CD8-positive, alpha-beta memory T cell (primary cell): Measurements from ENCODE around the gene TMEM215. TPM values are rescaled to one million over a fixed set of nuclear protein-coding genes. Genes with fewer than 3 reads are reported as not detected.
"Not testable (repeated sequence)": the region's sequence is repeated elsewhere in the genome, so short reads cannot be mapped to it uniquely, and the experiment has no call there.

Source experiments
- CTCF ChIA-PET: fragments of 350-600 bp; sonication (Branson Sonifier 250); formaldehyde crosslinking; loops from one replicate; lab custom pipeline; 2021; ENCODE audit warnings: antibody characterized with exemption; lab: Charles Lee
- POLR2A ChIA-PET: fragments of 350-600 bp; sonication (Branson Sonifier 250); formaldehyde crosslinking; loops from one replicate; lab custom pipeline; 2021; ENCODE audit warnings: antibody characterized with exemption; lab: Charles Lee
- DNase-seq, 5 donors: peaks; one replicate each; pipeline versions ENCODE4 v3.0.0 to v3.0.0-alpha.2; 2020 to 2022; ENCODE audit warnings: mixed read lengths in 1 of 5
- H3K27ac ChIP-seq: one replicate; pipeline ENCODE4 v1.7.0; 2013; ENCODE audit warnings: low read depth, mild to moderate bottlenecking, low read length, moderate library complexity
- H3K27me3 ChIP-seq: 2 replicates; pipeline ENCODE4 v1.7.0; 2013; ENCODE audit warnings: low read length, mild to moderate bottlenecking; ENCODE audit not compliant: insufficient read depth, poor library complexity, severe bottlenecking
- H3K36me3 ChIP-seq: 2 replicates; pipeline ENCODE4 v1.7.0; 2013; ENCODE audit warnings: mild to moderate bottlenecking, low read length, moderate library complexity; ENCODE audit not compliant: insufficient read depth
- H3K4me1 ChIP-seq: 2 replicates; pipeline ENCODE4 v1.7.0; 2013; ENCODE audit warnings: mild to moderate bottlenecking, low read length, moderate library complexity; ENCODE audit not compliant: insufficient read depth
- H3K4me3 ChIP-seq: 2 replicates; pipeline ENCODE4 v1.7.0; 2013; ENCODE audit warnings: mild to moderate bottlenecking, low read length
- H3K9me3 ChIP-seq: 2 replicates; pipeline ENCODE4 v1.7.0; 2013; ENCODE audit warnings: mild to moderate bottlenecking, low read length
- H3K27ac Mint-ChIP-seq, 8 donors: one replicate each; pipeline ENCODE4 v1.8.0; 2020 to 2021; ENCODE audit warnings: mixed read lengths in 8 of 8, mild to moderate bottlenecking in 6 of 8, inconsistent platforms in 3 of 8, moderate library complexity in 3 of 8
- H3K27me3 Mint-ChIP-seq, 2 donors: one replicate each; pipeline ENCODE4 v1.8.0; 2020 to 2021; ENCODE audit warnings: mixed read lengths in 2 of 2, mild to moderate bottlenecking in 1 of 2, moderate library complexity in 1 of 2
- H3K36me3 Mint-ChIP-seq, 3 donors: one replicate each; pipeline ENCODE4 v1.8.0; 2020 to 2021; ENCODE audit warnings: mixed read lengths in 3 of 3, inconsistent platforms in 1 of 3, mild to moderate bottlenecking in 1 of 3
- H3K4me1 Mint-ChIP-seq, 3 donors: one replicate each; pipeline ENCODE4 v1.8.0; 2020 to 2021; ENCODE audit warnings: mixed read lengths in 3 of 3, inconsistent platforms in 1 of 3, mild to moderate bottlenecking in 1 of 3
- H3K4me3 Mint-ChIP-seq, 7 donors: one replicate each; pipeline ENCODE4 v1.8.0; 2020 to 2021; ENCODE audit warnings: mixed read lengths in 7 of 7, mild to moderate bottlenecking in 6 of 7, moderate library complexity in 4 of 7, inconsistent platforms in 2 of 7
- H3K9me3 Mint-ChIP-seq, 5 donors: one replicate each; pipeline ENCODE4 v1.8.0; 2020 to 2022; ENCODE audit warnings: mixed read lengths in 5 of 5, mild to moderate bottlenecking in 3 of 5, moderate library complexity in 2 of 5, inconsistent platforms in 1 of 5
- polyA plus RNA-seq: library from polyadenylated mRNA; unstranded; fragments of 300-500 nt; fragmentation: Illumina TruSeq; gene quantifications from one replicate; pipeline ENCODE4 v1.2.3, GENCODE V29; 2021
- total RNA-seq, 2 experiments: library from RNA; stranded (reverse); gene quantifications; one replicate each; pipeline ENCODE4 v1.2.3, GENCODE V29; 2021

TMEM215 gene
- total and polyA plus RNA-seq, 3 experiments from 2014 or later: not detected

- H3K27ac ChIP-seq: no peak overlapping the region
- Mint-ChIP-seq H3K4me3 (no peak overlapping the region), H3K9me3 (peaks cover 0 to 4% (median 0%) of the 10 kb centered on the region in 5 donors), H3K27ac (no peak overlapping the region), H3K27me3 (peaks cover 0 to 9% of the 10 kb centered on the region in 2 donors), H3K4me1 (no peaks in the 10 kb centered on the region), H3K36me3 (no peaks in the 10 kb centered on the region)
- H3K36me3 ChIP-seq: no peaks in the 10 kb centered on the region
- POLR2A ChIA-PET: no interaction called here
- no peaks in the 10 kb centered on the region for H3K4me1 ChIP-seq
- no peak for DNase-seq
- H3K9me3 ChIP-seq: no peaks in the 10 kb centered on the region
- H3K27me3 ChIP-seq: no peaks in the 10 kb centered on the region
- CTCF ChIA-PET: no interaction called here
- no peak overlapping the region for H3K4me3 ChIP-seq
Measured at GRCh38 chr9:32764139-32764538, 19.2 kb upstream of the TMEM215 start.

DNA sequence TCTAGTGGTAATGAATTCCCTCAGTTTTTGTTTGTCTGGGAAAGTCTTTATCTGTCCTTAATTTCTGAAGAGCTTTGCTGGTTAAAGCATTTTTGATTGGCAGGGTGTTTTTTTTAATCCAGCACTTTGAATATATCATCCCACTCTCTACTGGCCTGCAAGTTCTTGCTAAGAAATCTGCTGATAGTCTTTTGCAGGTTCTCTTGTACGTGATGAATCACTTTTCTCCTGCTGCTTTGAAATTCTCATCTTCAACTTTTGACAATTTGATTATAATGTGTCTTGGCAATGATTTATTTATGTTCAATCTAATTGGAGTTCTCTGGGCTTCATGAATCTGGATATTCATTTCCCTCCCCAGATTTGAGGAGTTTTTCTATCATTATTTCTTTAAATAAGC, 8.1 kb upstream of the TMEM215 start:
- H3K27me3 Mint-ChIP-seq: peaks cover 10 to 26% of the 10 kb centered on the region in 2 donors
- no peak overlapping the region for H3K27ac Mint-ChIP-seq
- Histone ChIP-seq H3K36me3 (no peaks in the 10 kb centered on the region), H3K9me3 (no peaks in the 10 kb centered on the region), H3K4me3 (no peak overlapping the region), H3K27ac (no peak overlapping the region), H3K4me1 (no peaks in the 10 kb centered on the region), H3K27me3 (peaks cover under 1% of the 10 kb centered on the region)
- POLR2A ChIA-PET: no interaction called here
- CTCF ChIA-PET: no interaction called here
- no peaks in the 10 kb centered on the region for H3K4me1 Mint-ChIP-seq
- H3K36me3 Mint-ChIP-seq: no peaks in the 10 kb centered on the region
- peaks cover 18 to 27% (median 23%) of the 10 kb centered on the region in 5 donors for H3K9me3 Mint-ChIP-seq
- no peak for DNase-seq
- H3K4me3 Mint-ChIP-seq: no peak overlapping the region

- ChIA-PET POLR2A (no interaction called here), CTCF (no interaction called here)
- Histone ChIP-seq H3K4me1 (no peaks in the 10 kb centered on the region), H3K27me3 (peaks cover 3% of the 10 kb centered on the region), H3K4me3 (no peak overlapping the region), H3K36me3 (no peaks in the 10 kb centered on the region), H3K9me3 (no peaks in the 10 kb centered on the region), H3K27ac (no peak overlapping the region)
- peaks cover 18 to 27% (median 23%) of the 10 kb centered on the region in 5 donors for H3K9me3 Mint-ChIP-seq
- no peak overlapping the region for H3K27ac Mint-ChIP-seq
- H3K27me3 Mint-ChIP-seq: peaks cover 9 to 35% of the 10 kb centered on the region in 2 donors
- H3K4me1 Mint-ChIP-seq: no peaks in the 10 kb centered on the region
- H3K36me3 Mint-ChIP-seq: no peaks in the 10 kb centered on the region
- DNase-seq: no peak
- no peak overlapping the region for H3K4me3 Mint-ChIP-seq
Measured at GRCh38 chr9:32776201-32776600, 7.1 kb upstream of the TMEM215 start.

DNA sequence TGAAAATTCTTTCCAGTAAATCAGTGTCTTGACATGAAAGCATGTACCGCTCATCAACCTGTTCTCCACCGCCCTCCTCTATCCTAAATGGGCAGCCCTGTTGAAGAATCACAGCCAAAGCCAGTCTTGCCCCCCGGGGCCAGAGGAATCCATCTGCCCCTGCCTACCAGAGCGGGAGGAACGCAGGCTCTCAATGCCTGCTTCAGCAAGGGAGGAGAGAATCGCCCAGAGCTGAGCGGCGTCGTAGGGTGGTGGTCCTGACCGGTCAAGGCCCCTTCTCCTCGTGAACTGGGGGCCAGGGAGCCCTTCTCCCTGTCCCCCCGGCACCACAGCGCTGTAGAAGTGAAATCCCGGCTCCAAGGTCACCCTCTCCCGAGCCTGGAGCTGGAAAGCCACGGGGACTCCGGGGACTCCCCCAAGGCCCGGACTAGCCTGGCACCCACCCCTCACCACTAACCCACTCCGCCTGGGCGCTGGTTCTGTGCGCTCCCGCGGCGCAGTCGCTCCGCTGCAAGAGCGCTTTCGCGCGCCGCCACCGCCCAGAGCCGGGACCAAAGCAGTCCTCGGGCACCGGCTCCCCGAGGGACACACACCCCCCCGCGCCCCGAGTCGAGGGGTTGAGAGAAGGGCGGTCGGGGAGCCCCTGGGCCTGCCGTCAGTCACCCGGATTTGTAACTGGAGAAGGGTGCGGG, 718 bp upstream of the TMEM215 start:
- Histone ChIP-seq H3K27ac (no peak overlapping the region), H3K4me1 (no peaks in the 10 kb centered on the region), H3K4me3 (no peak overlapping the region), H3K9me3 (no peaks in the 10 kb centered on the region), H3K36me3 (no peaks in the 10 kb centered on the region), H3K27me3 (peaks cover 8% of the 10 kb centered on the region)
- Mint-ChIP-seq H3K4me3 (no peak overlapping the region), H3K9me3 (peaks cover 0 to 3% (median 0%) of the 10 kb centered on the region in 5 donors), H3K27me3 (peaks cover 21 to 59% of the 10 kb centered on the region in 2 donors), H3K27ac (no peak overlapping the region), H3K4me1 (no peaks in the 10 kb centered on the region), H3K36me3 (no peaks in the 10 kb centered on the region)
- ChIA-PET CTCF (no interaction called here), POLR2A (no interaction called here)
- no peak for DNase-seq

- Histone ChIP-seq H3K27me3 (peaks cover 5% of the 10 kb centered on the region), H3K27ac (no peak overlapping the region), H3K4me3 (no peak overlapping the region), H3K36me3 (no peaks in the 10 kb centered on the region), H3K4me1 (no peaks in the 10 kb centered on the region), H3K9me3 (no peaks in the 10 kb centered on the region)
- H3K4me3 Mint-ChIP-seq: no peak overlapping the region
- peaks cover 0 to 7% (median 0%) of the 10 kb centered on the region in 5 donors for H3K9me3 Mint-ChIP-seq
- H3K27me3 Mint-ChIP-seq: peaks cover 9 to 51% of the 10 kb centered on the region in 2 donors
- ChIA-PET CTCF (no interaction called here), POLR2A (no interaction called here)
- H3K27ac Mint-ChIP-seq: no peak overlapping the region
- H3K4me1 Mint-ChIP-seq: no peaks in the 10 kb centered on the region
- no peak for DNase-seq
- H3K36me3 Mint-ChIP-seq: no peaks in the 10 kb centered on the region
Measured at GRCh38 chr9:32787816-32788215, 4.5 kb downstream of the TMEM215 start.

DNA sequence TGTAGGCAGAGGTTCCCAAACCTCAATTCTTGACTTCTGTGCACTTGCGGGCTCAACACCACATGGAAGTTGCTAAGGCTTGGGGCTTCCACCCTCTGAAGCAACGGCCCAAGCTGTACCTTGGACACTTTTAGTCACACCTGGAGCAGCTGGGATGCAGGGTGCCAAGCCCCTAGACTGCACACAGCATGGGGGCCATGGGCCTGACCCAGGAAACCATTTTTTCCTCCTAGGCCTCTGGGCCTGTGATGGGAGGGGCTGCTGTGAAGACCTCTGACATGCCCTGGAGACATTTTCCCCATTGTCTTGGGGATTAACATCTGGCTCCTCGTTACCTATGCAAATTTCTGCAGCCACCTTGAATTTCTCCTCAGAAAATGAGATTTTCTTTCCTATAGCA, 12.7 kb downstream of the TMEM215 start:
- H3K36me3 ChIP-seq, H3K9me3 ChIP-seq, H3K27ac ChIP-seq, H3K27me3 ChIP-seq, H3K4me3 ChIP-seq, DNase-seq, H3K4me3 Mint-ChIP-seq, H3K4me1 Mint-ChIP-seq, H3K27ac Mint-ChIP-seq, H3K4me1 ChIP-seq, POLR2A ChIA-PET, H3K36me3 Mint-ChIP-seq, CTCF ChIA-PET: not testable (repeated sequence)
- peaks cover 12 to 22% (median 17%) of the 10 kb centered on the region in 5 donors for H3K9me3 Mint-ChIP-seq
- peaks cover 8 to 31% of the 10 kb centered on the region in 2 donors for H3K27me3 Mint-ChIP-seq

DNA sequence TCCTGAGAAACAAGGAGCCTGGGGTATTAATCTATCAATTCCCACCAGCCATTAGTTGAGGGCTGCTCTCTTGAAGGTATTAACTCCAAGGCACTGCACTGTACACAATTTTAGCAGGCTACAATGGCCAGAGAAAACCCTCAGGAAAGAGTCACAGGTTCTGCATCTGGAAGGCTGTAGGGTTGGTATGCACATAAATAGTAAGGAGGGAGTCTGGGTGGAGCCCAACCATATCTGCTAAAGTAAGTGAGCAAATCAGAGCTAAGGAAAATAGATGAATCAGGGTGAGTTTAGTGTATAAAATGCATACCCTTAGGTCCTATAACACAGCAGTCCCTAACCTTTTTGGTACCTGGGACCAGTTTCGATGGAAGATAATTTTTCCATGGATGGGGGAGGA, 18.2 kb downstream of the TMEM215 start:
- ChIA-PET POLR2A (no interaction called here), CTCF (no interaction called here)
- Histone ChIP-seq H3K27ac (no peak overlapping the region), H3K4me1 (no peaks in the 10 kb centered on the region), H3K9me3 (no peaks in the 10 kb centered on the region), H3K4me3 (no peak overlapping the region), H3K36me3 (no peaks in the 10 kb centered on the region), H3K27me3 (no peaks in the 10 kb centered on the region)
- no peaks in the 10 kb centered on the region for H3K4me1 Mint-ChIP-seq
- peaks cover 0 to 3% (median 0%) of the 10 kb centered on the region in 3 donors for H3K36me3 Mint-ChIP-seq
- peaks cover 9 to 33% of the 10 kb centered on the region in 2 donors for H3K27me3 Mint-ChIP-seq
- H3K27ac Mint-ChIP-seq: no peak overlapping the region
- no peak overlapping the region for H3K4me3 Mint-ChIP-seq
- DNase-seq: no peak
- peaks cover 4 to 11% (median 8%) of the 10 kb centered on the region in 5 donors for H3K9me3 Mint-ChIP-seq

DNA sequence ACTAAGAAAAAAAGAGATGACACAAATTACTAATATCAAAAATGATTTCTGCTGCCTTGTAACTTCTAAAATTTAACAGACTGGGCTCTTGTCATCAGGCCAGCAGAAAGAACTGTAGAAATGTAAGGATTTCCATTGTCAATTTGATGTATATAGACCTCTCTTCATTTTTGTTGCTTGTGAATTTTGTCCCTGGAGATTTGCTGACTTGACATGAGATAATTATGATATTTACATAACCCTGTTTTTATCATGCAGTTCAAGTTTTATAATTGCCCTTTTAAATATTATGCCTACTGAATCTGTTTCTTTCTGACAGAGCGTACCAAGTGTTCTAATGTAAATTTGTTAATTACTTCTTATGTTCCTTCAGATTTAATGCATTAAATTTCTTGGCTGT, 23.9 kb downstream of the TMEM215 start:
- H3K27me3 ChIP-seq: no peaks in the 10 kb centered on the region
- no peak overlapping the region for H3K27ac ChIP-seq
- Mint-ChIP-seq H3K4me3 (no peak overlapping the region), H3K36me3 (no peaks in the 10 kb centered on the region), H3K4me1 (no peaks in the 10 kb centered on the region), H3K27me3 (peaks cover 7 to 10% of the 10 kb centered on the region in 2 donors), H3K9me3 (peaks cover 0 to 27% (median 12%) of the 10 kb centered on the region in 5 donors), H3K27ac (no peak overlapping the region)
- no peak overlapping the region for H3K4me3 ChIP-seq
- POLR2A ChIA-PET: no interaction called here
- H3K4me1 ChIP-seq: no peaks in the 10 kb centered on the region
- DNase-seq: no peak
- H3K9me3 ChIP-seq: no peaks in the 10 kb centered on the region
- no peaks in the 10 kb centered on the region for H3K36me3 ChIP-seq
- CTCF ChIA-PET: no interaction called here
